K562 (cell line): ENCODE measurements around the gene CACNA2D3. TPM values are rescaled to one million over a fixed set of nuclear protein-coding genes. Genes with fewer than 3 reads are reported as not detected.
A peak's percentile ranks its signal among the peaks of the same experiment; 100 is the strongest.

ENCODE experiments used
- ATAC-seq: fragments of 200-7000 bp; cut with Tn5 transposase; 3 replicates; pipeline ENCODE4 v1.9.1; 2020; ENCODE audit warnings: moderate library complexity
- BruUV-seq: library from RNA; stranded (reverse); fragments of 400-500 nt; replicated peaks from 2 replicates; lab custom pipeline; 2021; lab: Mats Ljungman, UMichigan
- CTCF ChIA-PET: fragments of 300-600 bp; formaldehyde crosslinking; extraction: SDS; loops from one replicate; lab custom pipeline; 2021; ENCODE audit warnings: low intra/inter-chr PET ratio; lab: Yijun Ruan, JAX
- POLR2A ChIA-PET: fragments of 300-600, 350-650 bp; sonication (Branson Sonifier 250); formaldehyde crosslinking; extraction: SDS; loops from one replicate; lab custom pipeline; 2021; ENCODE audit warnings: antibody characterized with exemption, inconsistent platforms; lab: Yijun Ruan, JAX
- DNase-seq, 4 experiments: peaks; one replicate each; pipeline versions ENCODE4 v3.0.0 to v3.0.0-alpha.2; 2011 to 2018; ENCODE audit warnings: low spot score in 3 of 4, mixed read lengths in 3 of 4; ENCODE audit errors: extremely low read depth in 1 of 4
- FAIRE-seq: peaks from 2 replicates; lab custom pipeline; 2011; peaks lifted over from hg19 to GRCh38; lab: Jason Lieb, UNC
- H2AFZ ChIP-seq: 2 replicates; pipeline ENCODE4 v1.6.0; 2011; ENCODE audit warnings: low read depth, low read length, control low read depth, inconsistent platforms
- H3K27ac ChIP-seq: fragments of 200-600 bp; 3 replicates; pipeline ENCODE4 v1.8.0; 2011; ENCODE audit warnings: low read depth, mild to moderate bottlenecking, control low read depth, inconsistent platforms, low read length, moderate library complexity, mixed read lengths; ENCODE audit errors: extremely low read depth
- H3K27me3 ChIP-seq, 2 experiments: fragments of 300-600 bp in 1 of 2; 2 replicates in 1 of 2; 3 replicates in 1 of 2; pipeline versions ENCODE4 v1.6.0 to v1.8.0; 2011; ENCODE audit warnings: inconsistent platforms in 2 of 2, low read length in 2 of 2, mild to moderate bottlenecking in 1 of 2, mixed read lengths in 1 of 2, moderate library complexity in 1 of 2; ENCODE audit not compliant: control insufficient read depth in 2 of 2, insufficient read depth in 2 of 2
- H3K36me3 ChIP-seq: fragments of 300-600 bp; 3 replicates; pipeline ENCODE4 v1.8.0; 2011; ENCODE audit warnings: mild to moderate bottlenecking, low read length, inconsistent platforms; ENCODE audit not compliant: control insufficient read depth, insufficient read depth
- H3K4me1 ChIP-seq, 2 experiments: fragments of 200-600 bp in 1 of 2; replicated peaks in 1 of 2; 2 replicates in 1 of 2; 3 replicates in 1 of 2; pipeline versions ENCODE4 v1.5.1 to v1.8.0; 2011; ENCODE audit warnings: inconsistent platforms in 2 of 2, low read length in 2 of 2, mild to moderate bottlenecking in 1 of 2, mixed read lengths in 1 of 2, moderate library complexity in 1 of 2; ENCODE audit not compliant: control insufficient read depth in 2 of 2, insufficient read depth in 2 of 2
- H3K4me2 ChIP-seq: 2 replicates; pipeline ENCODE4 v1.6.1; 2011; ENCODE audit warnings: low read length, control low read depth, inconsistent platforms, mixed read lengths; ENCODE audit not compliant: insufficient read depth
- H3K4me3 ChIP-seq: fragments of 200-600 bp; sonication (generic), shearing (Covaris generic); 2 replicates; pipeline ENCODE4 v1.5.1; 2016; ENCODE audit warnings: control low read depth, inconsistent platforms
- H3K79me2 ChIP-seq: fragments of 200-600 bp; 3 replicates; pipeline ENCODE4 v1.8.0; 2011; ENCODE audit warnings: low read length, inconsistent platforms; ENCODE audit not compliant: control insufficient read depth, insufficient read depth
- H3K9ac ChIP-seq, 2 experiments: 2 replicates each; pipeline versions ENCODE4 v1.6.0 to v1.6.1; 2011; ENCODE audit warnings: low read depth in 2 of 2, low read length in 2 of 2, control low read depth in 1 of 2, inconsistent platforms in 1 of 2, mild to moderate bottlenecking in 1 of 2, mixed read lengths in 1 of 2; ENCODE audit not compliant: insufficient read depth in 1 of 2
- H3K9me1 ChIP-seq: one replicate; pipeline ENCODE4 v1.6.0; 2011; ENCODE audit warnings: inconsistent platforms, mild to moderate bottlenecking, low read length, moderate library complexity; ENCODE audit not compliant: control insufficient read depth, insufficient read depth
- H3K9me3 ChIP-seq: replicated peaks from 2 replicates; pipeline ENCODE4 v1.5.1; 2011; ENCODE audit warnings: low read depth, low read length, inconsistent platforms; ENCODE audit not compliant: control insufficient read depth, insufficient read depth
- H4K20me1 ChIP-seq: replicated peaks from 2 replicates; pipeline ENCODE4 v1.6.1; 2011; ENCODE audit warnings: low read length, inconsistent platforms, mixed read lengths; ENCODE audit not compliant: control insufficient read depth, insufficient read depth
- ESRRA ChIP-seq: fragments of 450-650 bp; IDR thresholded peaks from 2 replicates; pipeline ENCODE4 v1.6.1; 2014; ENCODE audit warnings: low read depth, mild to moderate bottlenecking, moderate library complexity, borderline replicate concordance
- WGBS: fragments of 100-300 bp; shearing (Covaris generic); methylation state at CpG from one replicate; pipeline ENCODE4 v1.1.6; 2016; ENCODE audit warnings: low coverage, mixed read lengths; ENCODE audit not compliant: insufficient coverage; ENCODE audit errors: missing lambda C conversion rate; 5-methylcytosine and 5-hydroxymethylcytosine counted together
- in situ Hi-C: fragments of 300-500 bp; cut with MboI; formaldehyde crosslinking; loops from 4 replicates; pipeline ENCODE4 v1.15.0; 2018; ENCODE audit warnings: inconsistent platforms, mixed read lengths
- intact Hi-C: fragments of 100-400 bp; cut with micrococcal nuclease; formaldehyde crosslinking; loops from 2 replicates; pipeline ENCODE4 v1.14.2; 2022
- polyA plus RNA-seq, 8 experiments: library from polyadenylated mRNA; depleted of rRNA in 4 of 8; stranded (reverse) in 5 of 8; unstranded in 3 of 8; fragments of >200 nt; fragmentation: Nextera tagmentation in 2 of 8; fragmentation: Illumina TruSeq in 1 of 8; extraction: Ambion mirVana in 2 of 8; extraction: Trizol in 1 of 8; gene quantifications; 2 replicates each; pipeline versions ENCODE4 v1.2.1 to v1.2.3, GENCODE V29; 2011 to 2014; ENCODE audit warnings: inconsistent platforms in 1 of 8, missing spikeins in 1 of 8
- total RNA-seq, 7 experiments: library from RNA; depleted of rRNA in 6 of 7; stranded (reverse); fragments of >200 nt in 6 of 7; fragmentation: Illumina TruSeq in 2 of 7; extraction: Trizol in 2 of 7; gene quantifications; 2 replicates each; pipeline versions ENCODE4 v1.2.1 to v1.2.3, GENCODE V29; 2011 to 2021; ENCODE audit warnings: low replicate concordance in 1 of 7
- TF ChIP-seq, protein P1 (sequence below), 2 experiments: fragments of 450-650 bp; formaldehyde crosslinking in 1 of 2; IDR thresholded peaks; 2 replicates each; pipeline versions ENCODE4 v1.4.0 to v1.6.1; 2014 to 2020; ENCODE audit warnings: mild to moderate bottlenecking in 2 of 2, borderline replicate concordance in 1 of 2, low read depth in 1 of 2
- TF ChIP-seq, protein P2 (sequence below), 2 experiments: fragments of 150-350 bp in 1 of 2; IDR thresholded peaks; 2 replicates each; pipeline ENCODE4 v1.6.1; 2012 to 2016; ENCODE audit warnings: low read depth in 2 of 2, low read length in 2 of 2, mild to moderate bottlenecking in 1 of 2, moderate library complexity in 1 of 2
- TF ChIP-seq, protein P3 (sequence below): fragments of 250-450 bp; sonication (Bioruptor Pico); IDR thresholded peaks from 2 replicates; pipeline ENCODE4 v1.4.0; 2020; ENCODE audit warnings: mild to moderate bottlenecking, moderate library complexity, borderline replicate concordance

Gene CACNA2D3
- total and polyA plus RNA-seq, 9 of the 15 experiments (the other 6 are each of a cell fraction or from before 2014, with no cell fraction given): 0.01 TPM; not detected in 8

DNA sequence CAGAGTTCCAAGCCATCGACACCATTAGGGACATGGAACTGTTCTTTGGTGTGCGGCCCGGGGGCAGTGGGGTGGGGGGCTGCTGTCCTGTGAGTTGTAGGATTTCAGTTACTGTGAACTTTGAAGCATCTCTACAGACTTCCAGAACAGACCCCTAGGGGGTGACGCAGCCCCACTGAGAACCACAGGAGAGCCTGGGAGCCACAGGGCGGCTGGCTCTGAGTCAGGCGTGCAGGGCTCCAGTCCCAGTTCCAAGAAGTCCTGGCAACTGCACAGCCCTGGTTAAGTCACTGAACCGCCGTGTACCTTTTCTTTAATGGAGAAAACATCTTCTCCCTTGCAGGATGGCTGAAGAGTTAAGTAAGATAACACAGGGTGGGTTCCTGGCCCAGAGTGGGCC lies 829.1 kb downstream of the CACNA2D3 start (continued):
- TF ChIP-seq, protein P1, sequence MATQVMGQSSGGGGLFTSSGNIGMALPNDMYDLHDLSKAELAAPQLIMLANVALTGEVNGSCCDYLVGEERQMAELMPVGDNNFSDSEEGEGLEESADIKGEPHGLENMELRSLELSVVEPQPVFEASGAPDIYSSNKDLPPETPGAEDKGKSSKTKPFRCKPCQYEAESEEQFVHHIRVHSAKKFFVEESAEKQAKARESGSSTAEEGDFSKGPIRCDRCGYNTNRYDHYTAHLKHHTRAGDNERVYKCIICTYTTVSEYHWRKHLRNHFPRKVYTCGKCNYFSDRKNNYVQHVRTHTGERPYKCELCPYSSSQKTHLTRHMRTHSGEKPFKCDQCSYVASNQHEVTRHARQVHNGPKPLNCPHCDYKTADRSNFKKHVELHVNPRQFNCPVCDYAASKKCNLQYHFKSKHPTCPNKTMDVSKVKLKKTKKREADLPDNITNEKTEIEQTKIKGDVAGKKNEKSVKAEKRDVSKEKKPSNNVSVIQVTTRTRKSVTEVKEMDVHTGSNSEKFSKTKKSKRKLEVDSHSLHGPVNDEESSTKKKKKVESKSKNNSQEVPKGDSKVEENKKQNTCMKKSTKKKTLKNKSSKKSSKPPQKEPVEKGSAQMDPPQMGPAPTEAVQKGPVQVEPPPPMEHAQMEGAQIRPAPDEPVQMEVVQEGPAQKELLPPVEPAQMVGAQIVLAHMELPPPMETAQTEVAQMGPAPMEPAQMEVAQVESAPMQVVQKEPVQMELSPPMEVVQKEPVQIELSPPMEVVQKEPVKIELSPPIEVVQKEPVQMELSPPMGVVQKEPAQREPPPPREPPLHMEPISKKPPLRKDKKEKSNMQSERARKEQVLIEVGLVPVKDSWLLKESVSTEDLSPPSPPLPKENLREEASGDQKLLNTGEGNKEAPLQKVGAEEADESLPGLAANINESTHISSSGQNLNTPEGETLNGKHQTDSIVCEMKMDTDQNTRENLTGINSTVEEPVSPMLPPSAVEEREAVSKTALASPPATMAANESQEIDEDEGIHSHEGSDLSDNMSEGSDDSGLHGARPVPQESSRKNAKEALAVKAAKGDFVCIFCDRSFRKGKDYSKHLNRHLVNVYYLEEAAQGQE (IDR thresholded peaks at IDR 0.05; ENCODE audit: borderline replicate concordance): peak; percentile 26; the same call in 1 of the 2 replicates
- TF ChIP-seq, protein P1 (CRISPR knock-in tag; IDR thresholded peaks at IDR 0.05; ENCODE audit: low read depth): no peak

GRCh38 chr3:54954022-54954421 lies 831.7 kb downstream of the CACNA2D3 start:
- H3K79me2 ChIP-seq: no peaks in the 10 kb centered on the region
- POLR2A ChIA-PET: interaction anchor here (1.2 kb wide), 1 partner anchor 11 kb away, joined by 3 read pairs; no protein-coding TSS in a partner anchor
- no peaks in the 10 kb centered on the region for H3K27me3 ChIP-seq
- no peaks in the 10 kb centered on the region for H3K9me3 ChIP-seq
- no peaks in the 10 kb centered on the region; a peak in 1 of 5 replicates for H3K4me1 ChIP-seq
- H3K4me3 ChIP-seq: no peak overlapping the region
- H3K9ac ChIP-seq: no peak overlapping the region
- intact Hi-C loops (loop anchor here (5.0 kb wide), 1 partner anchor 228 kb away; no protein-coding TSS in a partner anchor), in situ Hi-C loops (no loop called here)
- FAIRE-seq (no peak), ATAC-seq (no peak), DNase-seq (no peak)
- H3K4me2 ChIP-seq: no peak overlapping the region
- CTCF ChIA-PET: no interaction called here
- H3K9me1 ChIP-seq: no peaks in the 10 kb centered on the region
- 0% methylated on average over 2 of the region's 5 CpGs for WGBS
- no peak overlapping the region for H2AFZ ChIP-seq
- H3K27ac ChIP-seq: no peak overlapping the region
- H4K20me1 ChIP-seq: no peaks in the 10 kb centered on the region
- BruUV-seq: no TSS peak
- no peaks in the 10 kb centered on the region for H3K36me3 ChIP-seq
- 0 out of 2 replicates have a peak, but pooled peaks have one; percentile 20 for TF ChIP-seq ESRRA
- TF ChIP-seq, protein P2, sequence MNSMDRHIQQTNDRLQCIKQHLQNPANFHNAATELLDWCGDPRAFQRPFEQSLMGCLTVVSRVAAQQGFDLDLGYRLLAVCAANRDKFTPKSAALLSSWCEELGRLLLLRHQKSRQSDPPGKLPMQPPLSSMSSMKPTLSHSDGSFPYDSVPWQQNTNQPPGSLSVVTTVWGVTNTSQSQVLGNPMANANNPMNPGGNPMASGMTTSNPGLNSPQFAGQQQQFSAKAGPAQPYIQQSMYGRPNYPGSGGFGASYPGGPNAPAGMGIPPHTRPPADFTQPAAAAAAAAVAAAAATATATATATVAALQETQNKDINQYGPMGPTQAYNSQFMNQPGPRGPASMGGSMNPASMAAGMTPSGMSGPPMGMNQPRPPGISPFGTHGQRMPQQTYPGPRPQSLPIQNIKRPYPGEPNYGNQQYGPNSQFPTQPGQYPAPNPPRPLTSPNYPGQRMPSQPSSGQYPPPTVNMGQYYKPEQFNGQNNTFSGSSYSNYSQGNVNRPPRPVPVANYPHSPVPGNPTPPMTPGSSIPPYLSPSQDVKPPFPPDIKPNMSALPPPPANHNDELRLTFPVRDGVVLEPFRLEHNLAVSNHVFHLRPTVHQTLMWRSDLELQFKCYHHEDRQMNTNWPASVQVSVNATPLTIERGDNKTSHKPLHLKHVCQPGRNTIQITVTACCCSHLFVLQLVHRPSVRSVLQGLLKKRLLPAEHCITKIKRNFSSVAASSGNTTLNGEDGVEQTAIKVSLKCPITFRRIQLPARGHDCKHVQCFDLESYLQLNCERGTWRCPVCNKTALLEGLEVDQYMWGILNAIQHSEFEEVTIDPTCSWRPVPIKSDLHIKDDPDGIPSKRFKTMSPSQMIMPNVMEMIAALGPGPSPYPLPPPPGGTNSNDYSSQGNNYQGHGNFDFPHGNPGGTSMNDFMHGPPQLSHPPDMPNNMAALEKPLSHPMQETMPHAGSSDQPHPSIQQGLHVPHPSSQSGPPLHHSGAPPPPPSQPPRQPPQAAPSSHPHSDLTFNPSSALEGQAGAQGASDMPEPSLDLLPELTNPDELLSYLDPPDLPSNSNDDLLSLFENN (IDR thresholded peaks at IDR 0.05; ENCODE audit: low read depth in 2 of 2, low read length in 2 of 2): no peak
- TF ChIP-seq, protein P3, sequence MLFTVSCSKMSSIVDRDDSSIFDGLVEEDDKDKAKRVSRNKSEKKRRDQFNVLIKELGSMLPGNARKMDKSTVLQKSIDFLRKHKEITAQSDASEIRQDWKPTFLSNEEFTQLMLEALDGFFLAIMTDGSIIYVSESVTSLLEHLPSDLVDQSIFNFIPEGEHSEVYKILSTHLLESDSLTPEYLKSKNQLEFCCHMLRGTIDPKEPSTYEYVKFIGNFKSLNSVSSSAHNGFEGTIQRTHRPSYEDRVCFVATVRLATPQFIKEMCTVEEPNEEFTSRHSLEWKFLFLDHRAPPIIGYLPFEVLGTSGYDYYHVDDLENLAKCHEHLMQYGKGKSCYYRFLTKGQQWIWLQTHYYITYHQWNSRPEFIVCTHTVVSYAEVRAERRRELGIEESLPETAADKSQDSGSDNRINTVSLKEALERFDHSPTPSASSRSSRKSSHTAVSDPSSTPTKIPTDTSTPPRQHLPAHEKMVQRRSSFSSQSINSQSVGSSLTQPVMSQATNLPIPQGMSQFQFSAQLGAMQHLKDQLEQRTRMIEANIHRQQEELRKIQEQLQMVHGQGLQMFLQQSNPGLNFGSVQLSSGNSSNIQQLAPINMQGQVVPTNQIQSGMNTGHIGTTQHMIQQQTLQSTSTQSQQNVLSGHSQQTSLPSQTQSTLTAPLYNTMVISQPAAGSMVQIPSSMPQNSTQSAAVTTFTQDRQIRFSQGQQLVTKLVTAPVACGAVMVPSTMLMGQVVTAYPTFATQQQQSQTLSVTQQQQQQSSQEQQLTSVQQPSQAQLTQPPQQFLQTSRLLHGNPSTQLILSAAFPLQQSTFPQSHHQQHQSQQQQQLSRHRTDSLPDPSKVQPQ: no peak
